Activated CD4-positive, alpha-beta memory T cell treated with anti-CD3 and anti-CD28 coated beads for 36 hours (primary cell): Measurements from ENCODE around the gene TCEA3. TPM values are rescaled to one million over a fixed set of nuclear protein-coding genes. Genes with fewer than 3 reads are reported as not detected.

ENCODE experiments used
- CTCF ChIA-PET: fragments of 350-600 bp; sonication (Branson Sonifier 250); formaldehyde crosslinking; loops from one replicate; lab custom pipeline; 2021; ENCODE audit warnings: antibody characterized with exemption, inconsistent platforms; lab: Charles Lee
- POLR2A ChIA-PET: fragments of 350-600 bp; sonication (Branson Sonifier 250); formaldehyde crosslinking; loops from one replicate; lab custom pipeline; 2021; ENCODE audit warnings: antibody characterized with exemption; lab: Charles Lee
- DNase-seq: peaks from one replicate; pipeline ENCODE4 v3.0.0-alpha.2; 2020
- H3K27ac Mint-ChIP-seq: one replicate; pipeline ENCODE4 v1.8.0; 2021; ENCODE audit warnings: mixed read lengths
- H3K27me3 Mint-ChIP-seq: one replicate; pipeline ENCODE4 v1.8.0; 2021; ENCODE audit warnings: mixed read lengths
- H3K36me3 Mint-ChIP-seq: one replicate; pipeline ENCODE4 v1.8.0; 2021; ENCODE audit warnings: mixed read lengths
- H3K4me1 Mint-ChIP-seq: one replicate; pipeline ENCODE4 v1.8.0; 2021; ENCODE audit warnings: low read depth, mixed read lengths
- H3K4me3 Mint-ChIP-seq: one replicate; pipeline ENCODE4 v1.8.0; 2021; ENCODE audit warnings: mild to moderate bottlenecking, mixed read lengths
- H3K9me3 Mint-ChIP-seq: one replicate; pipeline ENCODE4 v1.8.0; 2021; ENCODE audit warnings: mixed read lengths
- intact Hi-C: fragments of 100-400 bp; cut with micrococcal nuclease; formaldehyde crosslinking; loops from one replicate; pipeline ENCODE4 v1.15.1; 2023
- total RNA-seq, 2 experiments: library from RNA; stranded (reverse); gene quantifications; one replicate each; pipeline ENCODE4 v1.2.3, GENCODE V29; 2021

The TCEA3 gene
- total RNA-seq, 2 experiments from 2014 or later, result 4.4 to 4.5 TPM

GRCh38 chr1:23369335-23370013 lies 55.1 kb downstream of the TCEA3 start, which contains the start of gene ZNF436:
ZNF436 (minus strand) TSS chr1:23369836; CDS start chr1:23368005, 1,831 bp downstream.
- intact Hi-C loops, result loop anchor here (2.0 kb wide), 1 partner anchor 189 kb away; the partner anchor contains the start of gene ID3
- DNase-seq, result peak; percentile 45
- Mint-ChIP-seq H3K9me3 (peaks cover 4% of the 10 kb centered on the region), H3K36me3 (peaks cover 22% of the 10 kb centered on the region), H3K4me3 (peak within 1 kb of the TSS; percentile 93), H3K27ac (peak within 1 kb of the TSS; percentile 98), H3K4me1 (peaks cover 30% of the 10 kb centered on the region), H3K27me3 (no peaks in the 10 kb centered on the region)
- ChIA-PET CTCF (no interaction called here), POLR2A (interaction anchor here (1.0 to 5.5 kb wide), 2 partner anchors 12 to 24 kb away, joined by 3 to 65 read pairs; partner anchors contain the start of gene HNRNPR)

- POLR2A ChIA-PET, result interaction anchor here (1.1 to 5.5 kb wide), 3 partner anchors 12 to 26 kb away, joined by 4 to 65 read pairs (median 4); partner anchors contain the start of gene HNRNPR
- Mint-ChIP-seq H3K36me3 (peaks cover 28% of the 10 kb centered on the region), H3K27ac (peak overlapping the region; percentile 98), H3K4me1 (peaks cover 30% of the 10 kb centered on the region), H3K27me3 (no peaks in the 10 kb centered on the region), H3K9me3 (peaks cover 6% of the 10 kb centered on the region), H3K4me3 (peak overlapping the region; percentile 93)
- CTCF ChIA-PET, result interaction anchor here (0.6 to 4.0 kb wide), 8 partner anchors 24 to 269 kb away, joined by 3 to 20 read pairs (median 3); partner anchors contain the start of gene HNRNPR
- intact Hi-C loops, result loop anchor here (1.0 to 2.0 kb wide), 3 partner anchors 24 to 190 kb away; partner anchors contain the start of genes HNRNPR and ID3
- DNase-seq, result peak; percentile 92
Observed at GRCh38 chr1:23368562-23369334, 55.8 kb downstream of the TCEA3 start.

GRCh38 chr1:23367791-23368561 lies 56.6 kb downstream of the TCEA3 start:
- intact Hi-C loops, result loop anchor here (1.0 to 2.0 kb wide), 3 partner anchors 24 to 191 kb away; partner anchors contain the start of genes HNRNPR and ID3
- Mint-ChIP-seq H3K4me1 (peaks cover 30% of the 10 kb centered on the region), H3K9me3 (peaks cover 13% of the 10 kb centered on the region), H3K36me3 (peaks cover 34% of the 10 kb centered on the region), H3K27me3 (no peaks in the 10 kb centered on the region), H3K27ac (peak overlapping the region; percentile 98), H3K4me3 (peak overlapping the region; percentile 93)
- peak; percentile 99 for DNase-seq
- ChIA-PET POLR2A (interaction anchor here (1.1 to 5.5 kb wide), 3 partner anchors 11 to 25 kb away, joined by 4 to 65 read pairs (median 4); partner anchors contain the start of gene HNRNPR), CTCF (interaction anchor here (0.6 to 4.0 kb wide), 10 partner anchors 13 to 269 kb away, joined by 3 to 20 read pairs (median 3); partner anchors contain the start of gene HNRNPR)

GRCh38 chr1:23367451-23367790 lies 57.1 kb downstream of the TCEA3 start:
- CTCF ChIA-PET, result interaction anchor here (1.0 to 4.0 kb wide), 3 partner anchors 22 to 37 kb away, joined by 3 to 20 read pairs (median 13); partner anchors contain the start of gene HNRNPR
- Mint-ChIP-seq H3K36me3 (peaks cover 40% of the 10 kb centered on the region), H3K27ac (peak overlapping the region; percentile 98), H3K4me3 (peak overlapping the region; percentile 93), H3K4me1 (peaks cover 30% of the 10 kb centered on the region), H3K9me3 (peaks cover 19% of the 10 kb centered on the region), H3K27me3 (no peaks in the 10 kb centered on the region)
- POLR2A ChIA-PET, result interaction anchor here (5.5 kb wide), 1 partner anchor 22 kb away, joined by 65 read pairs; the partner anchor contains the start of gene HNRNPR
- intact Hi-C loops, result no loop called here
- DNase-seq, result no peak

- peaks cover 30% of the 10 kb centered on the region for H3K4me1 Mint-ChIP-seq
- H3K27ac Mint-ChIP-seq, result no peak overlapping the region
- peak overlapping the region; percentile 93 for H3K4me3 Mint-ChIP-seq
- H3K9me3 Mint-ChIP-seq, result peaks cover 27% of the 10 kb centered on the region
- ChIA-PET CTCF (interaction anchor here (0.6 to 4.0 kb wide), 3 partner anchors 22 to 37 kb away, joined by 3 to 20 read pairs (median 13); partner anchors contain the start of gene HNRNPR), POLR2A (interaction anchor here (5.5 kb wide), 1 partner anchor 21 kb away, joined by 65 read pairs; the partner anchor contains the start of gene HNRNPR)
- intact Hi-C loops, result no loop called here
- H3K27me3 Mint-ChIP-seq, result no peaks in the 10 kb centered on the region
- H3K36me3 Mint-ChIP-seq, result peaks cover 48% of the 10 kb centered on the region
- DNase-seq, result no peak
Observed at GRCh38 chr1:23366598-23366997, 58.0 kb downstream of the TCEA3 start.

- no peak overlapping the region for H3K4me3 Mint-ChIP-seq
- ChIA-PET CTCF (interaction anchor here (3.9 to 4.0 kb wide), 2 partner anchors 21 to 38 kb away, joined by 13 to 20 read pairs; partner anchors contain the start of gene HNRNPR), POLR2A (interaction anchor here (5.5 kb wide), 1 partner anchor 21 kb away, joined by 65 read pairs; the partner anchor contains the start of gene HNRNPR)
- peaks cover 30% of the 10 kb centered on the region for H3K4me1 Mint-ChIP-seq
- H3K27ac Mint-ChIP-seq, result no peak overlapping the region
- DNase-seq, result no peak
- H3K36me3 Mint-ChIP-seq, result peaks cover 53% of the 10 kb centered on the region
- no peaks in the 10 kb centered on the region for H3K27me3 Mint-ChIP-seq
- intact Hi-C loops, result no loop called here
- peaks cover 31% of the 10 kb centered on the region for H3K9me3 Mint-ChIP-seq
Observed at GRCh38 chr1:23366146-23366545, 58.4 kb downstream of the TCEA3 start.

- intact Hi-C loops, result no loop called here
- Mint-ChIP-seq H3K27me3 (no peaks in the 10 kb centered on the region), H3K4me1 (peaks cover 14% of the 10 kb centered on the region), H3K9me3 (peaks cover 56% of the 10 kb centered on the region), H3K36me3 (peaks cover 77% of the 10 kb centered on the region), H3K4me3 (no peak overlapping the region), H3K27ac (no peak overlapping the region)
- peak; percentile 9 for DNase-seq
- ChIA-PET CTCF (interaction anchor here (1.1 kb wide), 1 partner anchor 22 kb away, joined by 3 read pairs; no protein-coding TSS in a partner anchor), POLR2A (interaction anchor here (1.4 kb wide), 1 partner anchor 18 kb away, joined by 4 read pairs; the partner anchor contains the start of gene HNRNPR)
Observed at GRCh38 chr1:23362218-23362713, 62.3 kb downstream of the TCEA3 start.

- peaks cover 4% of the 10 kb centered on the region for H3K4me1 Mint-ChIP-seq
- H3K27ac Mint-ChIP-seq, result no peak overlapping the region
- no peak overlapping the region for H3K4me3 Mint-ChIP-seq
- intact Hi-C loops, result no loop called here
- H3K36me3 Mint-ChIP-seq, result peaks cover 48% of the 10 kb centered on the region
- ChIA-PET CTCF (no interaction called here), POLR2A (interaction anchor here (1.4 kb wide), 1 partner anchor 14 kb away, joined by 5 read pairs; the partner anchor contains the start of gene HNRNPR)
- H3K9me3 Mint-ChIP-seq, result peaks cover 47% of the 10 kb centered on the region
- DNase-seq, result no peak
- H3K27me3 Mint-ChIP-seq, result no peaks in the 10 kb centered on the region
Observed at GRCh38 chr1:23358310-23358875, 66.2 kb downstream of the TCEA3 start.

GRCh38 chr1:23357138-23357908 lies 67.2 kb downstream of the TCEA3 start:
- peaks cover 37% of the 10 kb centered on the region for H3K36me3 Mint-ChIP-seq
- peaks cover 4% of the 10 kb centered on the region for H3K4me1 Mint-ChIP-seq
- H3K27me3 Mint-ChIP-seq, result no peaks in the 10 kb centered on the region
- intact Hi-C loops, result no loop called here
- ChIA-PET POLR2A (interaction anchor here (1.4 to 1.6 kb wide), 2 partner anchors 11 to 13 kb away, joined by 4 to 5 read pairs; partner anchors contain the start of gene HNRNPR), CTCF (no interaction called here)
- no peak overlapping the region for H3K4me3 Mint-ChIP-seq
- H3K27ac Mint-ChIP-seq, result no peak overlapping the region
- H3K9me3 Mint-ChIP-seq, result peaks cover 36% of the 10 kb centered on the region
- no peak for DNase-seq
